Brain microvascular endothelial cell (primary cell): ENCODE measurements around the gene FAM222A.

Experiments
- DNase-seq: peaks from one replicate; pipeline ENCODE4 v3.0.0-alpha.2; 2020
- H3K27ac ChIP-seq: fragments of 250-450 bp; sonication (Bioruptor Pico); 2 replicates; pipeline ENCODE4 v1.5.1; 2020; ENCODE audit warnings: mild to moderate bottlenecking, moderate library complexity
- H3K27me3 ChIP-seq: fragments of 250-450 bp; sonication (Bioruptor Pico); replicated peaks from 2 replicates; pipeline ENCODE4 v1.5.1; 2020; ENCODE audit warnings: mild to moderate bottlenecking
- H3K36me3 ChIP-seq: fragments of 250-450 bp; sonication (Bioruptor Pico); replicated peaks from 2 replicates; pipeline ENCODE4 v1.5.1; 2020; ENCODE audit warnings: mild to moderate bottlenecking
- H3K4me3 ChIP-seq: 2 replicates; pipeline ENCODE4 v1.5.1; 2011; ENCODE audit warnings: low read depth, mild to moderate bottlenecking, control low read depth, low read length, moderate library complexity
- CTCF ChIP-seq: IDR thresholded peaks from 2 replicates; pipeline ENCODE4 v1.5.1; 2011; ENCODE audit warnings: low read depth, mild to moderate bottlenecking, moderate library complexity, low read length, control low read depth, inconsistent platforms; ENCODE audit errors: missing control alignments
- in situ Hi-C: cut with HindIII; loops from 2 replicates; pipeline ENCODE4 v1.10.0; 2017; ENCODE audit warnings: low sequenced_read_pairs, low pct_ligation_motif_present

FAM222A gene

GRCh38 chr12:109680264-109681005, 33.2 kb upstream of the FAM222A start:
- no peak for TF ChIP-seq CTCF
- peaks cover 19% of the 10 kb centered on the region for H3K27me3 ChIP-seq
- in situ Hi-C loops: no loop called here

GRCh38 chr12:109681986-109682707, 31.5 kb upstream of the FAM222A start:
- no peaks in the 10 kb centered on the region for H3K36me3 ChIP-seq
- no peak overlapping the region for H3K4me3 ChIP-seq
- TF ChIP-seq CTCF: no peak
- H3K27me3 ChIP-seq: peaks cover 13% of the 10 kb centered on the region
- in situ Hi-C loops: no loop called here
- no peak overlapping the region for H3K27ac ChIP-seq
- DNase-seq: no peak

More at GRCh38 chr12:109680264-109681005, 33.2 kb upstream of the FAM222A start:
- Histone ChIP-seq H3K27ac (no peak overlapping the region), H3K4me3 (no peak overlapping the region), H3K36me3 (no peaks in the 10 kb centered on the region)
- no peak for DNase-seq

GRCh38 chr12:109682708-109683060, 30.9 kb upstream of the FAM222A start:
- no peak for DNase-seq
- no peak overlapping the region for H3K4me3 ChIP-seq
- peaks cover 8% of the 10 kb centered on the region for H3K27me3 ChIP-seq
- H3K27ac ChIP-seq: no peak overlapping the region
- in situ Hi-C loops: no loop called here
- H3K36me3 ChIP-seq: no peaks in the 10 kb centered on the region
- TF ChIP-seq CTCF: no peak

GRCh38 chr12:109683316-109683715, 30.3 kb upstream of the FAM222A start:
- in situ Hi-C loops: no loop called here
- Histone ChIP-seq H3K27me3 (peaks cover 5% of the 10 kb centered on the region), H3K4me3 (no peak overlapping the region), H3K27ac (no peak overlapping the region), H3K36me3 (no peaks in the 10 kb centered on the region)
- no peak for DNase-seq
- TF ChIP-seq CTCF: no peak

GRCh38 chr12:109685574-109686447, 27.8 kb upstream of the FAM222A start:
- Histone ChIP-seq H3K4me3 (no peak overlapping the region), H3K27ac (no peak overlapping the region), H3K27me3 (no peaks in the 10 kb centered on the region), H3K36me3 (no peaks in the 10 kb centered on the region)
- in situ Hi-C loops: no loop called here
- TF ChIP-seq CTCF: no peak
- DNase-seq: no peak
